Endodermal cell (in vitro differentiated cells): ENCODE data around the gene ZNF14. TPM values are rescaled to one million over a fixed set of nuclear protein-coding genes. Genes with fewer than 3 reads are reported as not detected.
"Not testable (repeated sequence)": the region's sequence is repeated elsewhere in the genome, so short reads cannot be mapped to it uniquely, and the experiment has no call there.

Experiments used
- DNase-seq: peaks from one replicate; pipeline ENCODE4 v3.0.0-alpha.2; 2017
- H3K27ac ChIP-seq: 2 replicates; pipeline ENCODE4 v1.5.1; 2013; ENCODE audit warnings: mild to moderate bottlenecking, low read depth, low read length, moderate library complexity
- H3K27me3 ChIP-seq: 2 replicates; pipeline ENCODE4 v1.6.1; 2013; ENCODE audit warnings: mild to moderate bottlenecking, low read length, moderate library complexity; ENCODE audit not compliant: insufficient read depth, control insufficient read depth, poor library complexity, severe bottlenecking
- H3K36me3 ChIP-seq: 2 replicates; pipeline ENCODE4 v1.7.0; 2013; ENCODE audit warnings: mild to moderate bottlenecking, low read length, moderate library complexity; ENCODE audit not compliant: control insufficient read depth, insufficient read depth
- H3K4me1 ChIP-seq: one replicate; pipeline ENCODE4 v1.7.0; 2013; ENCODE audit warnings: low read length; ENCODE audit not compliant: control insufficient read depth, insufficient read depth
- H3K4me3 ChIP-seq: 2 replicates; pipeline ENCODE4 v1.5.1; 2013; ENCODE audit warnings: mild to moderate bottlenecking, low read length, moderate library complexity
- H3K9ac ChIP-seq: 2 replicates; pipeline ENCODE4 v1.6.1; 2013; ENCODE audit warnings: mild to moderate bottlenecking, low read length, moderate library complexity; ENCODE audit not compliant: poor library complexity, severe bottlenecking; ENCODE audit errors: extremely low read depth
- H3K9me3 ChIP-seq: 2 replicates; pipeline ENCODE4 v1.6.1; 2013; ENCODE audit warnings: mild to moderate bottlenecking, low read length, moderate library complexity; ENCODE audit not compliant: control insufficient read depth
- H3K27ac Mint-ChIP-seq: 2 replicates; pipeline ENCODE4 v1.8.0; 2020; ENCODE audit warnings: mixed read lengths
- H3K27me3 Mint-ChIP-seq: 2 replicates; pipeline ENCODE4 v1.8.0; 2021; ENCODE audit warnings: mild to moderate bottlenecking, mixed read lengths; ENCODE audit not compliant: insufficient read depth
- H3K36me3 Mint-ChIP-seq: 2 replicates; pipeline ENCODE4 v1.8.0; 2020; ENCODE audit warnings: low read depth, mixed read lengths
- H3K4me1 Mint-ChIP-seq: 2 replicates; pipeline ENCODE4 v1.8.0; 2020; ENCODE audit warnings: mixed read lengths
- H3K4me3 Mint-ChIP-seq: 2 replicates; pipeline ENCODE4 v1.8.0; 2020; ENCODE audit warnings: mild to moderate bottlenecking, moderate library complexity, mixed read lengths
- H3K9me3 Mint-ChIP-seq: 2 replicates; pipeline ENCODE4 v1.8.0; 2020; ENCODE audit warnings: mild to moderate bottlenecking, mixed read lengths
- WGBS, 2 experiments: methylation state at CpG; one replicate each; pipeline versions ENCODE4 v1.1.5 to v1.1.7; 2013; ENCODE audit warnings: missing lambda C conversion rate in 2 of 2, mixed read lengths in 1 of 2; ENCODE audit not compliant: insufficient coverage in 1 of 2, insufficient read length in 1 of 2; 5-methylcytosine and 5-hydroxymethylcytosine counted together
- total RNA-seq, 2 donors: library from RNA; stranded (reverse); fragmentation: NEBNext Ultra II Directional in 1 of 2; extraction: Animal tissue kit (Norgen Biotek cat#: 25700) in 1 of 2; gene quantifications; 2 replicates in 1 of 2; 3 replicates in 1 of 2; pipeline ENCODE4 v1.2.1, GENCODE V29; 2021
- TF ChIP-seq, protein P1 (sequence below): fragments of 200-600 bp; sonication (generic); conservative IDR thresholded peaks from 2 replicates; pipeline ENCODE4 v1.5.0; 2021; ENCODE audit warnings: antibody characterized with exemption, mild to moderate bottlenecking

ZNF14 gene
- total RNA-seq, 2 donors from 2014 or later: 7.8 to 8.7 TPM

DNA sequence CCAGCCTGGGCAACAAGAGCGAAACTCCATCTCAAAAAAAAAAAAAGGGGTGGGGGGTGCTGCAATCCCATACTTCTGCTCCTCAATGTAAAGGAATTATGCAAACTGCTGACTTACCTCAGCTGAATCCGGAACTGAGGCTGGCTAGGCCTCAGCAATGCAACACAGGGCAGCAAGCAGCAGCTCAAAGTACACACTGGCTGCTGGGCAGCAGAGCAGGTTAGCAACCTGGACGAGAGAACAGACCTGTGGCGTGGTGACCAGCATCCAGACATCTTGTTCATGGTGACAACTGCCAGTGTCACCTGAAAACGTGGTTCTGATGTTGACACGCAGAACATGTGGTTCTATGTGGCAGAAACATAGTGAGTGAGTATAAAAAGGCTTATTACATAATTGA is 28.1 kb downstream of the ZNF14 start:
- H3K9ac ChIP-seq: no peak overlapping the region
- H3K9me3 Mint-ChIP-seq: peaks cover 75% of the 10 kb centered on the region
- no peaks in the 10 kb centered on the region for H3K4me1 ChIP-seq
- no peak overlapping the region for H3K27ac Mint-ChIP-seq
- H3K27ac ChIP-seq: no peak overlapping the region
- peaks cover 35% of the 10 kb centered on the region for H3K9me3 ChIP-seq
- peaks cover 6% of the 10 kb centered on the region for H3K36me3 ChIP-seq
- no peaks in the 10 kb centered on the region for H3K4me1 Mint-ChIP-seq
- no peak overlapping the region for H3K4me3 ChIP-seq
- TF ChIP-seq, protein P1, sequence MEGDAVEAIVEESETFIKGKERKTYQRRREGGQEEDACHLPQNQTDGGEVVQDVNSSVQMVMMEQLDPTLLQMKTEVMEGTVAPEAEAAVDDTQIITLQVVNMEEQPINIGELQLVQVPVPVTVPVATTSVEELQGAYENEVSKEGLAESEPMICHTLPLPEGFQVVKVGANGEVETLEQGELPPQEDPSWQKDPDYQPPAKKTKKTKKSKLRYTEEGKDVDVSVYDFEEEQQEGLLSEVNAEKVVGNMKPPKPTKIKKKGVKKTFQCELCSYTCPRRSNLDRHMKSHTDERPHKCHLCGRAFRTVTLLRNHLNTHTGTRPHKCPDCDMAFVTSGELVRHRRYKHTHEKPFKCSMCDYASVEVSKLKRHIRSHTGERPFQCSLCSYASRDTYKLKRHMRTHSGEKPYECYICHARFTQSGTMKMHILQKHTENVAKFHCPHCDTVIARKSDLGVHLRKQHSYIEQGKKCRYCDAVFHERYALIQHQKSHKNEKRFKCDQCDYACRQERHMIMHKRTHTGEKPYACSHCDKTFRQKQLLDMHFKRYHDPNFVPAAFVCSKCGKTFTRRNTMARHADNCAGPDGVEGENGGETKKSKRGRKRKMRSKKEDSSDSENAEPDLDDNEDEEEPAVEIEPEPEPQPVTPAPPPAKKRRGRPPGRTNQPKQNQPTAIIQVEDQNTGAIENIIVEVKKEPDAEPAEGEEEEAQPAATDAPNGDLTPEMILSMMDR: no peak
- H3K27me3 ChIP-seq: no peaks in the 10 kb centered on the region
- 88 to 97% methylated on average over 6 of the region's 6 CpGs for WGBS, 2 experiments
- no peak overlapping the region for H3K4me3 Mint-ChIP-seq
- DNase-seq: no peak
- peaks cover 2% of the 10 kb centered on the region for H3K27me3 Mint-ChIP-seq
- H3K36me3 Mint-ChIP-seq: peaks cover 58% of the 10 kb centered on the region

GRCh38 chr19:19700493-19700892 is 32.4 kb downstream of the ZNF14 start:
- WGBS, 2 experiments: 75 to 100% methylated on average over 1 of the region's 1 CpG

DNA sequence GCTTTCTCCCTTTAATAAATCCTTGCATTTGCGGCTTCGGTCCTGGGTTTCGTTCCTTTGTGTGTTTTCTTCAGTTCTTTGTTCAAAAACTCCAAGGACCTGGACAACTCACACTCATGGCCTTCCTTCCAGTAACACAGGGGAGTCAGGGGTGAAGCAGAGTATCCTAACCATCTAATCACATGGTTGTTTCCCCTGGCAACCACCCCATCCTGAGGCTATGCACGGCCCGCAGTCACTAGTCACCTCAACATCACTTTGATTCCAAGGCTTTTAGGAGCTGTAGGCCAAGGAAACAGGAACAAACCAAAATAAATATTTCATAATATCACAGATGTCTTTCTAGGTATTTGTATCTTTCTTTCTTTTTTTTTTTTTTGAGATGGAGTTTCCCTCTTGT is 35.3 kb downstream of the ZNF14 start:
- Mint-ChIP-seq H3K9me3 (peaks cover 16% of the 10 kb centered on the region), H3K27ac (no peak overlapping the region), H3K36me3 (peaks cover 10% of the 10 kb centered on the region), H3K4me1 (no peaks in the 10 kb centered on the region), H3K4me3 (no peak overlapping the region), H3K27me3 (no peaks in the 10 kb centered on the region)
- no peaks in the 10 kb centered on the region for H3K27me3 ChIP-seq
- no peak overlapping the region for H3K27ac ChIP-seq
- WGBS, 2 experiments: 89 to 100% methylated on average over 3 to 5 of the region's 5 CpGs
- TF ChIP-seq, protein P1: no peak
- no peak overlapping the region for H3K9ac ChIP-seq
- H3K9me3 ChIP-seq: no peaks in the 10 kb centered on the region
- H3K4me1 ChIP-seq: no peaks in the 10 kb centered on the region
- no peak for DNase-seq
- H3K36me3 ChIP-seq: no peaks in the 10 kb centered on the region
- H3K4me3 ChIP-seq: no peak overlapping the region

More at GRCh38 chr19:19700493-19700892, 32.4 kb downstream of the ZNF14 start:
- H3K27ac ChIP-seq, H3K4me1 ChIP-seq, H3K4me3 Mint-ChIP-seq, H3K27ac Mint-ChIP-seq, H3K4me3 ChIP-seq, H3K9ac ChIP-seq, H3K36me3 ChIP-seq, DNase-seq, H3K27me3 Mint-ChIP-seq, H3K4me1 Mint-ChIP-seq, H3K27me3 ChIP-seq, H3K9me3 ChIP-seq: not testable (repeated sequence)
- peaks cover 37% of the 10 kb centered on the region for H3K9me3 Mint-ChIP-seq
- peaks cover 27% of the 10 kb centered on the region for H3K36me3 Mint-ChIP-seq

- H3K27ac ChIP-seq: no peak overlapping the region
- Mint-ChIP-seq H3K27me3 (no peaks in the 10 kb centered on the region), H3K4me1 (no peaks in the 10 kb centered on the region), H3K27ac (no peak overlapping the region), H3K36me3 (peaks cover 10% of the 10 kb centered on the region), H3K4me3 (no peak overlapping the region), H3K9me3 (peaks cover 12% of the 10 kb centered on the region)
- no peak for DNase-seq
- no peaks in the 10 kb centered on the region for H3K27me3 ChIP-seq
- TF ChIP-seq, protein P1: no peak
- WGBS, 2 experiments: 78 to 100% methylated on average over 1 to 2 of the region's 2 CpGs
- H3K4me1 ChIP-seq: no peaks in the 10 kb centered on the region
- H3K9me3 ChIP-seq: no peaks in the 10 kb centered on the region
- no peak overlapping the region for H3K9ac ChIP-seq
- no peak overlapping the region for H3K4me3 ChIP-seq
- H3K36me3 ChIP-seq: no peaks in the 10 kb centered on the region
Observed at GRCh38 chr19:19696386-19696785, 36.5 kb downstream of the ZNF14 start.
